ENCODE data around the gene ODAPH. TPM values are rescaled to one million over a fixed set of nuclear protein-coding genes. Genes with fewer than 3 reads are reported as not detected.
A peak's percentile ranks its signal among the peaks of the same experiment; 100 is the strongest.
"Not testable (repeated sequence)": the region's sequence is repeated elsewhere in the genome, so short reads cannot be mapped to it uniquely, and the experiment has no call there.

ODAPH gene
- not detected for total RNA-seq

GRCh38 chr4:75555294-75556164, at the start of gene ODAPH:
TSS of gene ODAPH (plus strand) at chr4:75556066. CDS start at chr4:75556083, 17 bp downstream.
- no peak for DNase-seq (ENCODE audit: low spot score)

- not testable (repeated sequence) for DNase-seq (ENCODE audit: low spot score)
These were observed 46.3 kb upstream of the ODAPH start for GRCh38 chr4:75509592-75509991.

GRCh38 chr4:75511841-75512240, 44.0 kb upstream of the ODAPH start:
- no peak for DNase-seq (ENCODE audit: low spot score)

DNA sequence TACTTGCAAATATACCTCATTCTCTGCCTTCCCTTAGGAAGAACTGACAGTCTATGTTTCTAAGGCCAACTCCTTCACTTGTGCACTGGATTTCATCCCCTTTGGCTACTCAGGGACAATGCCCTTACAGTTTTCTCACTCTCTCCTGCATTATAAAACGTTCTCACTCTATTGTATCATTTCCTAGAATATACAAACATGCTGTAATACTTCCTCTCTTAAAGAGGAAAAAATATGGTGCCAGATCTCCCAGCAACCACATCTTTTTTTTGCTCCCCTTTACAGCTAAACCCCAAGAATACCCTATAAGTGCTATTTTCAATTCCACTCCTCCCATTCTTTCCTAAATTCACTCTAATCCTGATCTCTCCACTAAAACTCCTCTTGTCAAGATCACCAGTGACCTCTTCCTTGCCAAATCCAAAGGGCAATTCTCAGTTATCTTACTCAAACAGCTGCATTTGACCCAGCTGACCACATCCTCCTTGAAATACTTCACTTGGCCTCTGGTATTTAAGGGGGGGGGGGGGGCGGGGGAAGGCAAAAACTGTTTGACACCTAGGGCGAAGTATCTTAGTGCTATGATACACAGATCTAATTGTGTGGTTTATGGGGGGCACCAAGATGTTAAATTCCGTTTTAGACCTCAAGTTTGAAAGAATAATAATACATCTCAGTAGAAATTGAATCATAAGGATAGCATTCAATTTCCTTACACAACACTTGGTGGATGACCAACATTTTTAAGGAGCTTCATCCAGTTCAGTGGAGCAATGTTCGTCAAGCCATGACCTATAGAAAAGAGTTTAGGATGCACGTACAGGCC, 43.3 kb upstream of the ODAPH start:
- no peak for DNase-seq (ENCODE audit: low spot score)

DNA sequence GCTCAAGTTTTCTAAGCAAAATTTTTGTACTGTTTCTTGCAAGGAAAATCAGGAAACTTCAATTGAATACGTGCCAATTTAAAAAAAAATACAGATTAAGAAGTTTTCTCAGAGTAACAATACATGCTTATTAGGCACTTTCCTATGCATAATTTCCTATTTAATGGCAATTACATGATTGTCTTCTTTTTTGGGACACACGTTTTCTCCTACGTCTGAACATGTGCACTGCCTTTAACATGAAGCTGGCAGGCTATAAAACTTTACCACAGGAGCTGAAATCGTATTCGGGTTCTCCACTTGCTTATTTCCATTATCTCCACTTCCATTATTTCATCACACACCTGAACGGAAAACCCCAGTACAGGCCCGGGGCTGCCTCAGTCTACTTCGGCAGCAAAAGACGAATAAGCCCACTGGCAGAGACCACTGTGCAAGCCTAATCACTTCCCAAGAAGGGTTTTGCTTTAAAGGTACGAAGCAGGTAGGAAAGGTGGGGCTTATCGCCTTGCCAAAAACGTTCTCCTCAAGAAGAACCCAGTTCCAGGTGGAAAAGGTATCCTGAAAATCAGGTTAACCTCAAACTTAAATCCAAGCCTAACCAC, 42.2 kb upstream of the ODAPH start:
- DNase-seq (ENCODE audit: low spot score): no peak

DNA sequence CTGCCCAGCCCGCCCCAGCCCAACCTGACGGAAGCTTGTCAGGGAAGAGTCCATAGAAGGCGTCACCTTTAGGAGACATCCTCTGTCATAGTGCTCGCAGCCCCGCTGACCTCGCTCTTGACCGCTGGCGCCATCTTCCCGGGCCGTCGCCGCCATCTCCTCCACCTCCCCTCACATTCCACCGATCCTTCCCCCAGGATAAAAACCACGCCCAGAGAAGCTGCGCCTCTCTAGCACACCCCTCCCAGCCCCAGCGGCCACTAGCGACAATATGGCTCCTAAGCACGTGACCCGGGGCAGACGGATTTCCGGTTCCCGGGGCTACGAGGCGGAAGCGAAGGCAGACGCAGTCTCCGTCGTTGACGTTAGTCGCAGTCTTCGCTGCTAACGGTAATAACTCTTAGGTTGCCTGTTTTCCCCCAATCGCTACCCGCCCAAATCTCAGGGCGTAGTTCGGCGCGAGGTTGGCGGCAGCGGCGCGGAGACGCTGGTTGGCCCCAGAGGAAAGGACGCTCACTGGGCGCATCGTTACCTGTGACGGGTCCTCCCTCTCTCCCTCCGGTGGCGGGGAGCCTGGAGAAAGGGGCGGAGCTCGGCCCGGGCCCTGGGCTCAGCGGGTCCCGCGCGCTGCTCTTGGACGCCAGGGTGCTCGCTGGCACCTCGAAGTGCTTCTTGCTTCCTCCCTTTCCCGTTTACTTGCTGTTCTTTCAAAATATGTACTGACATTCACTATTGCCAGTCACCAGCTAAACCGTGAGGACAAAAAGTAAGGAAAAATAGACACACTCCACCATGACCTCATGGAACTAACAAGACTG, 41.5 kb upstream of the ODAPH start, which contains the start of the genes RCHY1 and THAP6:
RCHY1 (minus strand) TSS at position 273 of the 818 bp plus-strand sequence; CDS start at position 156, 117 bp downstream.
THAP6 (plus strand) TSS at position 343 of the 818 bp plus-strand sequence. CDS start 980 bp downstream, outside the sequence.
- peak; percentile 95 for DNase-seq (ENCODE audit: low spot score)

DNA sequence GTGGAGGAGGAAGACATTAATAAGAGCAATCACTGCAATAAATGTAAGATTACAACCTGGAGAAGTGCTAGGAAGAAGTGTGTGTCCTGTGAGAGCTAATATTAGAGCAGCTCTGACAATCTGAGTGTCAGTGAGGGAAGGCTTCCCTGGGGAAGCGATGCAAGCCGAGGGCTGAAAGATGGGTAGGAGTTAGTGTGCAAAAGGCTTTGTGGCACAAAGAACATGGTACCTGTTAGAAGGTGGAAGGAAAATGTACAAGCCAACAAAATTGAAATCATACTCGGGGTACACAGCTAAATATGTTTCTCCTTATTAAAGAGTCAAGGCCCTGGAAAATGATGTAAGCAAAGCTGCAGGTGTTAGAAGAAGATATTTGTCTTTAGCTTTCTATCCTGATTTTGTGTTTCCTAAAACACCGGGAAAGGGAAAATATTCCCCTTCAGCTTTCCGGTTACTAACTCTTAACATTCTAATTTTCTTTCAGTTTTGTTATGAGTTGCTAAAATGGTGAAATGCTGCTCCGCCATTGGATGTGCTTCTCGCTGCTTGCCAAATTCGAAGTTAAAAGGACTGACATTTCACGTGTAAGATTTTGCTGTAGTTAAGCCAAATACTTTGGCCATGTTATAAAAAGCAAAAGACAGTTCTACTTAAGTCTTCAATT, 40.8 kb upstream of the ODAPH start:
- DNase-seq (ENCODE audit: low spot score): no peak

GRCh38 chr4:75516144-75516543, 39.7 kb upstream of the ODAPH start:
- DNase-seq (ENCODE audit: low spot score): no peak

DNA sequence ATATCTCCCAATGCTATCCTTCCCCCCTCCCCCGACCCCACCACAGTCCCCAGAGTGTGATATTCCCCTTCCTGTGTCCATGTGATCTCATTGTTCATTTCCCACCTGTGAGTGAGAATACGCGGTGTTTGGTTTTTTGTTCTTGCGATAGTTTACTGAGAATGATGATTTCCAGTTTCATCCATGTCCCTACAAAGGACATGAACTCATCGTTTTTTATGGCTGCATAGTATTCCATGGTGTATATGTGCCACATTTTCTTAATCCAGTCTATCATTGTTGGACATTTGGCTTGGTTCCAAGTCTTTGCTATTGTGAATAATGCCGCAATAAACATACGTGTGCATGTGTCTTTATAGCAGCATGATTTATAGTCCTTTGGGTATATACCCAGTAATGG, 36.4 kb upstream of the ODAPH start:
- not testable (repeated sequence) for DNase-seq (ENCODE audit: low spot score)

DNA sequence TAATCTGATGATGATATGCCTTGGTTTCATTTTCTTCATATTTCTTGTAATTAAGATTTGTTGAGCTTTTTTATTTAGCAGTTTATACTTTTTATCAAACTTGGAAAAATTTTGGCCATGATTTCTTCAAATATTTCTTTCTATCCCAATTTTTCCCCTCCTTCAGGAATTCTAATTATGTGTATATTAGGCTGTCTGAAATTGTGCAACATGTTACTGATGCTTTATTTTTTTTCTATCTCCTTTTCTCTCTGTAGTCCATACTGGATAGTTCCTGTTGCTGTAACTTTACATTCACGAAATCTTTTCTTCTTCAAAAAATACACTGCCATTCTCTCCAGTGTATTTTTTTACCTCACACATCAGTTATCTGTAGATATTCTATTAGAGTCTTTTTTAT, 30.8 kb upstream of the ODAPH start:
- DNase-seq (ENCODE audit: low spot score): no peak

DNA sequence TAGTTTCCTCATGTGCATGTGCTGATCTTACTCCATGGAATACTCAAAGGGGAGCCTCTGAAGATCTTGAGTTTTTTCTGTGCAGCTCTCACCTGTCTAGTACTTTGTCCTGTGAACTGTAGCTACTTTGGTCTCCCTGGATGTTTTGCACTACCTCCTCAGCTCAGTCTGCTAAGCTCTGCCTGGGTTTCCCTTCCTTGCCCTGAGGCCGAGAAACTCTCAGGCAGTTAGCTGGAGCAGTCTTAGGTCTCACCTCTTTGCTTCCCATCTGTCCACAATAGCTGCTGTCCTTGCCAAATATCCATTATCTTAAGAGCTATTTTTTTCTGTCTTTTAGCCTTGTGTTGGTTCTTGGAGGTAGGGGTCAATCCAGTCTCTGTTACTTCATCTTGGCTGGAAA, 30.0 kb upstream of the ODAPH start:
- no peak for DNase-seq (ENCODE audit: low spot score)

GRCh38 chr4:75527482-75527881, 28.4 kb upstream of the ODAPH start:
- no peak for DNase-seq (ENCODE audit: low spot score)

GRCh38 chr4:75530556-75531322, 25.1 kb upstream of the ODAPH start:
- no peak for DNase-seq (ENCODE audit: low spot score)

- DNase-seq (ENCODE audit: low spot score): not testable (repeated sequence)
These were observed 24.2 kb upstream of the ODAPH start for GRCh38 chr4:75531536-75532143.

DNA sequence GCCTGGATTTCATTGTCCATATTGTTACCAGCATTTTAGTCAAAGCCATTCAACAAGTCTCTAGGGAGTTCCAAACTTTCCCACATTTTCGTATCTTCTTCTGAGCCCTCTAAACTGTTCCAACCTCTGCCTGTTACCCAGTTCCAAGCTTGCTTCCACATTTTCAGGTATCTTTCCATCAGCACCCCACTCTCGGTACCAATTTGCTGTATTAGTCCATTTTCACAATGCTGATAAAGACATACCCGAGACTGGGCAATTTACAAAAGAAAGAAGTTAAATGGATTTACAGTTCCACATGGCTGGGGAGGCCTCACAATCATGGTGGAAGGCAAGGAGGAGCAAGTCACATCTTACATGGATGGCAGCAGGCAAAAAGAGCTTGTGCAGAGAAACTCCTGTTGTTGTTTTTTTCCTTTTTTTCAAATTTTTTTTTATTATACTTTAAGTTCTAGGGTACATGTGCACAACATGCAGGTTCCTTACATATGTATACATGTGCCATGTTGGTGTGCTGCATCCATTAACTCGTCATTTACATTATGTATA, 22.5 kb upstream of the ODAPH start:
- DNase-seq (ENCODE audit: low spot score): not testable (repeated sequence)

DNA sequence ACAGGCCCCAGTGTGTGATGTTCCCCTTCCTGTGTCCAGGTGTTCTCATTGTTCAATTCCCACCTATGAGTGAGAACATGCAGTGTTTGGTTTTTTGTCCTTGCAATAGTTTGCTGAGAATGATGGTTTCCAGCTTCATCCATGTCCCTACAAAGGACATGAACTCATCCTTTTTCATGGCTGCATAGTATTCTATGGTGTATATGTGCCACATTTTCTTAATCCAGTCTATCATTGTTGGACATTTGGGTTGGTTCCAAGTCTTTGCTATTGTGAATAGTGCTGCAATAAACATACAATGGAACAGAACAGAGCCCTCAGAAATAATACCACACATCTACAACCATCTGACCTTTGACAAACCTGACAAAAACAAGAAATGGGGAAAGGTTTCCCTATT, 21.9 kb upstream of the ODAPH start:
- DNase-seq (ENCODE audit: low spot score): not testable (repeated sequence)

DNA sequence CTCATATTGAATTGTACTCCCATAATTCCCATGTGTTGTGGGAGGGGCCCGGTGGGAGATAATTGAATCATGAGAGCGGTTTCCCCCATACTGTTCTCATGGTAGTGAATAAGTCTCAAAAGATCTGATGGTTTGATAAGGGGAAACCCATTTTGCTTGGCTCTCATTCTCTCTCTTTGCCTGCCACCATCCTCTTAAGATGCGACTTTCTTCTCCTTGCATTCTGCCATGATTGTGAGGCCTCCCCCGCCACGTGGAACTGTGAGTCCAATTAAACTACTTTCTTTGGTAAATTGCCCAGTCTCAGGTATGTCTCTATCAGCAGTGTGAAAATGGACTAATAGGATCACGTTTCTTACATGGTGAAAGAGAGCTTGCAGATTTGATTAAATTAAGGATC, 18.6 kb upstream of the ODAPH start:
- DNase-seq (ENCODE audit: low spot score): not testable (repeated sequence)

GRCh38 chr4:75542824-75543223, 13.0 kb upstream of the ODAPH start:
- DNase-seq (ENCODE audit: low spot score): no peak

DNA sequence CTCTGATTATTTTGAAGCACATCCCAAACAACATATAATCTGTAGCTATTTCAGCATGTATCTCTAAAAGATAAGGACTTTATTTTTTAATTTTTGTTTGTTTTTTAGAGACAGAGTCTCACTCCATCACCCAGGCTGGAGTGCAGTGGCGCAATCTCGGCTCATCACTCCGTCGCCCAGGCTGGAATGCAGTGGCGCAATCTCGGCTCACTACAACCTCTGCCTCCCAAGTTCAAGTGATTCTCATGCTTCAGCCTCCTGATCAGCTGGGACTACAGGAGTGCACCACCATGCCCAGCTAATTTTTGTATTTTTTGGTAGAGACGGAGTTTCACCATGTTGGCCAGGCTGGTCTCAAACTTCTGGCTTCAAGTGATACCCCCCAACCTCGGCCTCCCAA, 11.6 kb upstream of the ODAPH start:
- DNase-seq (ENCODE audit: low spot score): not testable (repeated sequence)

All from mucosa of gallbladder (tissue), 1 donor.